ENCODE measurements around the gene LZTFL1.

The LZTFL1 gene

DNA sequence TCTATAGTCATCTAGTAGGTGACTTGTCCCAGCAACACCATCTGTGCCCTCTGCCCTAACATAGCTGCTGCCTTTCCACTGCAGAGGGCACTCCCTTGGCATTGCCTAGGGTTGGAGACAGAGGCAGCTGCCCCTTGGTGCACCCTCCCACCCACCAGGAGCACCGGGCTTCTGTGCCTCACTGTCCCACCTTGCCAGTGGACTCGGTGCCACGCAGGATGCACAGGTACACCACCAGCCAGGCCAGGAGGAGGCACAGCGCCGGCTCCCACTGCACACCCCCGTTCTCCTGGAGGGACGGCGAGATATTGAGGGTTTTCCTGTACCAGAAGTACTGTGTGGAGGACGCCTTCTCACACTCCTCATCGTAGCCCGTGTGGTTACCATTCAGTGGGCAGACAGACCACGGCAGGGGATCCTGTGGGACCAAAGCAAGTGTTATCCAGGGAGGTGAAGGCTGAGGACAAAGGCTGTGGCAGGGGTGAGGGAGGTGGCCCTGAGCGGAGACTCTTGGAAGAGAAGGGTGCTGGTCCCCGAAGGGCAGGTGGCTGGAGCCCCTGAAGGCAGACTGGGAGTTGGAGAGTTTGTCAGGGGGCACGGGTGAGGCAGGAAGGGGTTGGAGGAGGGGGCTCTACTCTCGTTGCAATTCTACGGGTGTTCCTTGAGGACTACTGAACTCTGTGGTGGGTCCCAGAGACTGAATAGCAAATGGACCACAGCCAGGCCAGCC is 66.2 kb downstream of the LZTFL1 start:
- Histone ChIP-seq H3K4me3 (replicated peaks; ENCODE audit: low read depth, low read length) (no peak overlapping the region), H3K36me3 (ENCODE audit: control insufficient read depth, insufficient read depth, low read length) (no peaks in the 10 kb centered on the region), H3K27me3 (replicated peaks; ENCODE audit: control insufficient read depth, insufficient read depth, low read length) (no peaks in the 10 kb centered on the region; the same call in none of the 2 replicates)
- TF ChIP-seq, protein P1, sequence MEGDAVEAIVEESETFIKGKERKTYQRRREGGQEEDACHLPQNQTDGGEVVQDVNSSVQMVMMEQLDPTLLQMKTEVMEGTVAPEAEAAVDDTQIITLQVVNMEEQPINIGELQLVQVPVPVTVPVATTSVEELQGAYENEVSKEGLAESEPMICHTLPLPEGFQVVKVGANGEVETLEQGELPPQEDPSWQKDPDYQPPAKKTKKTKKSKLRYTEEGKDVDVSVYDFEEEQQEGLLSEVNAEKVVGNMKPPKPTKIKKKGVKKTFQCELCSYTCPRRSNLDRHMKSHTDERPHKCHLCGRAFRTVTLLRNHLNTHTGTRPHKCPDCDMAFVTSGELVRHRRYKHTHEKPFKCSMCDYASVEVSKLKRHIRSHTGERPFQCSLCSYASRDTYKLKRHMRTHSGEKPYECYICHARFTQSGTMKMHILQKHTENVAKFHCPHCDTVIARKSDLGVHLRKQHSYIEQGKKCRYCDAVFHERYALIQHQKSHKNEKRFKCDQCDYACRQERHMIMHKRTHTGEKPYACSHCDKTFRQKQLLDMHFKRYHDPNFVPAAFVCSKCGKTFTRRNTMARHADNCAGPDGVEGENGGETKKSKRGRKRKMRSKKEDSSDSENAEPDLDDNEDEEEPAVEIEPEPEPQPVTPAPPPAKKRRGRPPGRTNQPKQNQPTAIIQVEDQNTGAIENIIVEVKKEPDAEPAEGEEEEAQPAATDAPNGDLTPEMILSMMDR (IDR thresholded peaks at IDR 0.05; ENCODE audit: insufficient read depth, low read length, poor library complexity, severe bottlenecking) = no peak
- DNase-seq (ENCODE audit: extremely low read depth, insufficient read length) = no peak

DNA sequence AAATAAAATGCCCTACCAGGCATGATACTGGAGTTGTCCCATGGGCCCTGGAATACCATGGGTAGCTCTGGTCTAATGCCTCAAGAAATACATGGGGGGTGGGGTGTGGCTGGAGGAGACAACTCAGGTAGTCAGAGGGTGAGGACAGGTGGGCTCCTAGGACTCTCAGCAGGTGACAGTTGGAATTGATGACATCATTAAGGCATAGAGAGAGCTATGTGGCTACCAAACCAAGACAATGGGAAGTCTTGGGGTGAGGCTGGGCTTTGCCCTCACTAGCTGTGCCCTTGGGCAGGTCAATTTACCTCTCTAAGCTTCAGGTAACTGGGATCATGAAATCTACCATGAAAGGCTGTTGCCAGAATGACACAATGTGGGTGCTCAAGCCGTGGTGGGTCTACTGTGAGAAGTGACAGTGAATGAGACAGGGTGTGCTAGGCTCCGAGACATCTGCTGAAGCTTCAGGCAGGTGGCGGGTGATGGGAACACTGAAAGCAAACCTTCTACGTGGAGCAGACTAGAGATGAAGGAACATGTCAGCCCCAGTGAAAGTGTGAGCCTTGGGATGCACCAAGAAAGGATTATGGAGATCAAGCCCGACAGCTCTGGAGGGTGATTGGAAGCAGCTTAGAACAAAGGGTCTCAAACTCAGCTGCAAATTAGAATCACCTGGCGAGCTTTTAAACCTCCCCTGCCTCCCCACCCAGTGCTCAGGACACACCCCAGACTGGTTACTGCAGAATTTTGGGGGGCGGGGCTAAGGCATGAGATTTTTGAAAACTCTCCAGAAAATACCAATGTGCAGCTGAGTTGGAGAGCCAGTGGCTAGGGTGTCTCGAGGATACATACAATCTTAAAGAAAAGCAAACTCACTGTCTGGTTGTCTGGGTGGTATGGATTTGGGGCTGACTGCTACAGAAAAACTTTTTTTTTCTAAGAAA is 67.1 kb downstream of the LZTFL1 start:
- TF ChIP-seq, protein P1 (IDR thresholded peaks at IDR 0.05; ENCODE audit: insufficient read depth, low read length, poor library complexity, severe bottlenecking) = no peak
- DNase-seq (ENCODE audit: extremely low read depth, insufficient read length) = no peak
- H3K27me3 ChIP-seq (replicated peaks; ENCODE audit: control insufficient read depth, insufficient read depth, low read length) = no peaks in the 10 kb centered on the region; the same call in 1 of the 2 replicates
- H3K4me3 ChIP-seq (replicated peaks; ENCODE audit: low read depth, low read length) = no peak overlapping the region
- H3K36me3 ChIP-seq (ENCODE audit: control insufficient read depth, insufficient read depth, low read length) = no peaks in the 10 kb centered on the region

DNA sequence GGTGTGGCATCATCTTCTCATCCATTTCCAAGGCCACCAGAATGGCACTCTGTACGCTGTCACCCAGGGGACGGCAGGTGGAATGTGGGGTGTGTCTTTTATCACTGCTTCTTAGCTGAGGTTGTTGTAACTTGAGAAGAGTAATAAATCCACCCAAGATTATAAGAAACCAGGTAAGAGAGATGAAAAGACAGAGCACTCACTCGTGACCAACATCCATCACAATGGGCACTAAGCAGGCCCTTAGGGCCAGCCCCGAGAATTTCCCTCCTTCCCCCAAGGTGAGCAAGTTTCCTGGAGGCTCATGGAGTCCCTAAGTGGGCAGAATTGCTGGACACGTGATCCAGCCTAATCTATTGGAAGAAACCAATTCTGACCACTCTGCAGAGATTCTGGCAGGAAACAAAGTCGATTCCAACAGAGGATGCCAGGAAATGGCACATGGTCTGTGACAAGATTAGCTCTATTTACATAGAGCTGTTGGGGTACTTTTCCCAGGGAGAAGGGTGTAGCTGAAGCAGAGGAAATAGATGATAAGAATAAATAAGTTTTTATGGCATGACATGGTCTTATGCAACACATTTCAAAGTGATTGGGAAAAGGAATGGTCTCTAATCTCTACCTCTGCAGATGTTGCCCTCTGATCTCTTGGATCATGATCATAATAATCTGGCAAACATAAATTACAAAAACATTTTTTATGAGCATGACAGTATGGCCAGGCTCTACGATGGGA is 68.0 kb downstream of the LZTFL1 start:
- DNase-seq (ENCODE audit: extremely low read depth, insufficient read length) = no peak
- no peaks in the 10 kb centered on the region for H3K36me3 ChIP-seq (ENCODE audit: control insufficient read depth, insufficient read depth, low read length)
- TF ChIP-seq, protein P1 (IDR thresholded peaks at IDR 0.05; ENCODE audit: insufficient read depth, low read length, poor library complexity, severe bottlenecking) = no peak
- no peaks in the 10 kb centered on the region; the same call in 1 of the 2 replicates for H3K27me3 ChIP-seq (replicated peaks; ENCODE audit: control insufficient read depth, insufficient read depth, low read length)
- H3K4me3 ChIP-seq (replicated peaks; ENCODE audit: low read depth, low read length) = no peak overlapping the region
